HG03521 (cell line): ENCODE measurements around the gene LRRTM4.

Source experiments
- ATAC-seq: cut with Tn5 transposase; IDR thresholded peaks from one replicate; pipeline ENCODE4 v1.9.1; 2021; ENCODE audit warnings: mild to moderate bottlenecking, moderate library complexity; ENCODE audit not compliant: unreplicated experiment

Gene LRRTM4

DNA sequence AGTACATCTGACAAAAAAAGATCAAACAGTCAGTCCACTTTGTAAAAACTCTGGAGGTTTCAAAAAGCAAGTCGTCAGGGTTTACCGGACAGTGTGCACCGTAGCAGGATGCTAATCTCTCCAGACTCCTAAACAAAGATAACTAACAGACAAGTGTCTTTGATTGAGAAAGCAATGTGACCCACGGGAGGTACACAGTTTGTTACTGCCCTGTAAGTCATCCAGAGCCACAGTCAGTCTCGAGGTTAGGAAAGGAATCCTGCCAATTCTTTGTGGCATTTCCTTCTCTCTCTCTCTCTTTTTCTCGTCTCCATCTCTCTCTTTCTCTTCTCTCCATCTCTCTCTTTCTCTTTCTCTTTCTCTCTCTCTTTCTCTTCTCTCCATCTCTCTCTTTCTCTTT, 42.8 kb downstream of the LRRTM4 start:
- ATAC-seq: no peak

DNA sequence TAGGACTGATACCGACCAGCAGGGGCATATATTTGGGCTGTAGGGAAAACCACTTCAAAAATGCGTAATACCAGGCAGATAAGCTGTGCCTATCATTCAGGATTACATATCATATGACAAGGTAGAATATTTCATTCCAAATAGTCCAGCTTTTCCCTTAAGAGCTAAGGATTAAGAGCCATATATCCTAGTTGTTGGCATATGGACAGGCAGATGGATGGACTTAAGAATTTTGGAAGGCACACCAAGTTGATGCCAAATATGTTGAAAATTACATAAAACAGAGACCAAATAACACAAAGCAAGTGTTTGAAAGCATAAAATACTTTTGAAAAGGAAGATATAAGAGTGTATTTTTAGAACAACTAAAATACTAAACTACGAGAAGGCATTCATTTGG, 52.1 kb downstream of the LRRTM4 start:
- no peak for ATAC-seq

DNA sequence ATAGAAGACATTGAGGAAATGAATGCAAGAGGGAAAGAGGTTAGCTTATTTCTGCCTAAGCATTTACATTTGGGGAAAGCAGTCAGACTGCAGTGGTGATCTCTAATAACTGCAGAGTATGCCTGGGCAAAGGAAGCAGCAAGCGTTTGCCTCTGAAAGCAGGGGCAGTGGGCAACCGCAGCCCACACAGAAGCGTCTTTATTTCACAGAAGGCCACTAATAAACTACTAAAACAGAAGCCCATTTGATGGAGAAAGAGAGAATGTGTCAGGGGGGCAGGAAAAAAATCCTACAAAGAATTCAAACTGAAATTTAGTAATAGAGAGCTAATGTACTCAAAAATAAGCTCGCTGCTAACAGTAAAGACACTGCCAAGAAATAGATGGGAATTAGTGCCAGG, 53.1 kb downstream of the LRRTM4 start:
- ATAC-seq: no peak

DNA sequence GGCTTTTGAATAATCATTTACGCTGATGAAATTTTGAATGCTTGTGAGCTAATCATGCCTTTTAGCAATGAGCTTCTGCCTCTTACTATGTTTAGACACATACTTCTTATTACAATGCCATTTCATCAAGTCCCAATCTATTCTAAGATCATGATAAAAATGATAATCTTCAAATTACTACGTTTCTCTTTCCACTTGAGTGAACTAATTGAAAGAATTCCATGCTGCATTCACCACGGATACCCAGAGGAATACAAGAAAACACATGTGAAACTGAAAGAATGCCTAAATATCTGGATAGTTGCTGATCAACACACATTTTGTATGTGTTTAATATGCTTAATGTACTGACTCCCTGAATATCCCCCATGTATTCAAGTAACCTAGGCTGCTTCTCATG, 62.3 kb downstream of the LRRTM4 start:
- no peak for ATAC-seq

DNA sequence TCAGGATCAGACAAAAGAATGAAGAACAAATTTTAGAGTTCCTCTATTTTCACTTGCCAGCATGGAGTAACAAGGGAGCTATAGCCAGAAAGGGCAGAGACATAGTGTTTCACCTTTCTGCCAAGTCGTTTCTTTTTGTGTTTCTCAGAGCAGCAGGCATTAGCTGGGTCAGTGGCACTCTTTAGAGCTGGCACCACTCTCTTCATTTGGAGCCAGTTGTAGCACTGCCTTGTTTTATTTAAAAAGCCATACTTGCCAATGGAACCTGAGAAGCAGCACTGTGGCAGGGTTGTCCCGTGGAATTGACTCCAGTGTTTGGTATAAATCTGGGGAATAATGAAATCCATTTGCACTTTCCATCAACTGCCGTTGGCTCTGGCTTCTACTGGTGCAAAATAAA, 64.0 kb downstream of the LRRTM4 start:
- no peak for ATAC-seq

DNA sequence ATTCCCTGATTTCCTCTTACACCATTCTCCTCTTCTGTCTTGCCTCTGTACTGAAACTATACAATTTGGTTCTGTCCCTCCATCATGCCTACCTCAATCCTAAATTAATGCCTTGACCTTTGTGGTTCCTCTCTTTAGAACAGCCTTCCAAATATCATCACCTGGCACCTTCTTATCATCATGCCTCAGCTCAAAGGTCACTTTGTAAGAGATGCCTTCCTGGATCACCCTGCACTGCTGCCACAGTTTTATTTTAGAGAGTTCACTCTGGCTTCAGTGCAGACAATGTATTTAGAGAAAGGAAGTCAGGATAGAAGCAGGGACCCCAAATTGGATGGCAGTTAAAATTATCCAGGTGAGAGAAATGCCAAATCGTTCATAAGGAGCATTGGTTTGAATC, 64.5 kb downstream of the LRRTM4 start:
- no peak for ATAC-seq

DNA sequence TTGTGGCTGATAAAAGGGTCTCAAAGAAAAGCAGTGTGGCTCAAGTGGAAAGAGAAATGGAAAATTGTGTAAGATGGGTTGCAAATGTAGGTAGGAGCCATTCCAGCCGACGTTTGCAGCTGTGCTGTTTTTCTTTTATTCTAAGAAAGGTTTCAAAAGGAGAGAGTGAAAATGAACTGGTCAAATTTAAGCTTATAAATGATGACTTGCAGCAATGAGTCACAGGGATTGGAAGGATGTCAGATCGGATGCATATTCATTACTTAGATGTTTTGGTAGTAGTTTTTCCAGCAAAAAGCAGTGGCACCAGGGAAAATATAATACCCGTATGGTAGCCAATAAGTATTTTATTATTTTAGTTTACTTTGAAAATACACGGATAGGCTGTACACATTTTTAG, 79.1 kb downstream of the LRRTM4 start:
- ATAC-seq: no peak

DNA sequence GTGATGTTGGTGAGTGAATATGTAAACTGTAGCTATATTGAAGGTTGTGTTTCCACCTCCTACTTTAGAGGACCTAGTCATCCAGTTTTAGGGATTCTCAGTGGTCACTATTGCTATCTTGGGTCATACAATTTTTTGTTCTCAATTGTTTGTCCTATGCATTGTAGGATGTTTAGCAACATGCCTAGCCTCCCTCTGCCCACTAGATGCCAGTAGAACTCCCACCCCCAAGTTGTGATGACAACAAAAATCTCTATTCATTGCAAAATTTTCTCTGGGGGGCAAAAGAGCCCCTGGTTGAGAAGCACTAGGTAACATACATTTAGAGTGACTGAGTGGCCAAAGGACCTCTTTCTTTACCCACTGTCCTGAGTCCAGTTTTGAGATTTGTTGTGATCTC, 87.3 kb downstream of the LRRTM4 start:
- ATAC-seq: no peak

DNA sequence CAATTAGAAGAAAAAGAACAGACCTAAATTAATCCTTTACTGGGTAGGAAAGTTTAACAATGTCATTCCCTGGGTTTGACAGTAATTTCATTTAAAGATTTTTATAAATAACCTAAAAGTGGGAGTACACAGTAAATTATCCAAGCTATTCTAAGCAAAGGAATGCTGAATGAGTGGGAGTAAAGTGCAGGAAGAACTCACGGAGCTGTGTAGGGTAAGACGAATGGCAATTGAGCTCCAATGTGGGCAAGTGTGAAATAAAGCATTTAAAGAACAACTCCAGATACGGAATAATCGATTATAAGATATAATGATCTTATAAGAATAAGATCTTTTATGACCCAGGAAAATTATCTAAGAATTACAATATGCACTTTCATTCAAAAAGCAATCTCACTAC, 93.2 kb downstream of the LRRTM4 start:
- no peak for ATAC-seq

DNA sequence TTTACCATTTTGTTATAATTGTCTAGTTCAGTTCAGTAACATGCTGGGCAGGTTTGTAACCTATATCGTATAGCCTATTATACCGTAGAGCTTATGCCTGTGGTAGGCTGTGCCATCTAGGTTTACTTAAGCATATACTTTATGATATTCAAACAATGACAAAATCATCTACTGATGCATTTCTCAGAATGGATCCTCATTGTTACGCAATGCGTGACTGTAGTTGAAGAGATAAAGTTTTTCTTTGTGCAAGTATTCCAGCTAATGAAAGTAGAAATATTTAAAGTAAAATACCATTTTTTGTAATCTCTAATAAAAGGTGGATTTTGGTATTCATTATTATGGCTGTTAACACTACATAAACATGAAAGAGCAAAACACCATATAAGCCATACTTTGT, 100.2 kb downstream of the LRRTM4 start:
- ATAC-seq: no peak

DNA sequence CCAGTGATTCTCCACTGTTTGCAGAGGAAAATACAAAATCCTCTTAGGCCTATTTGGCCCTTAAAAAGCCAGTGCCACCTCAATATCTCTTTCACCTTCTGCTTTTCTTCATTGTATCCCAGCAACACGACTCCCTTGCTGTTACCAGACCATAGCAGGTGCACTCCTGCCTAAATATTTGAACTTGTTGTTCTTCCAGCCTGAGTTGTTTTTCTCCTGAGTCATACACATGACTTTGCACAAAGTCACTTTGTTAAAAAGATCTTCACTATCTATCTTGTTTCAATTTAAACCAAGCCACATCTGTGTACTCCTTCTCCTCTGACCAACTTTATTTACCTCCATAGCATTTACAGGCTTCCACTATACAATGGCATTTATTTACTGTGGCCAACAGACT, 103.6 kb downstream of the LRRTM4 start:
- ATAC-seq: no peak

DNA sequence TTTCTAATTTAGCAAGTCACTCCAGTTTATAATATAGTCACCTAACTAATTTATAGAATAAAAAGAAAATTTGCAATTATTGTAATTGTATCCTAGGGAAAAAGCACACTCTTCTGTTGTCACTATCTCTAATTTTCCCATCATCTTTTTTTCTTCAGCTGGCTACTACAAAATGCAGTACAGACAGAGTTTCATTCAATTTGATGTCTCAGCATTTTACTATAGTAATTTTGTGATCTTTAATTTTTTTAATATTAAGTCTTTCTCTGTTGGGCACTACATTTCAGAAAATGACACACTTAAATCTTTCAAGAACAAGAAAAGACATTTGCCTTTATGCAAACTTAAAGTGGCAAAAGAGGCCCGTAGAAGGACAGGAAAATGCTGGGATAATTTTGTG, 118.0 kb downstream of the LRRTM4 start:
- no peak for ATAC-seq

DNA sequence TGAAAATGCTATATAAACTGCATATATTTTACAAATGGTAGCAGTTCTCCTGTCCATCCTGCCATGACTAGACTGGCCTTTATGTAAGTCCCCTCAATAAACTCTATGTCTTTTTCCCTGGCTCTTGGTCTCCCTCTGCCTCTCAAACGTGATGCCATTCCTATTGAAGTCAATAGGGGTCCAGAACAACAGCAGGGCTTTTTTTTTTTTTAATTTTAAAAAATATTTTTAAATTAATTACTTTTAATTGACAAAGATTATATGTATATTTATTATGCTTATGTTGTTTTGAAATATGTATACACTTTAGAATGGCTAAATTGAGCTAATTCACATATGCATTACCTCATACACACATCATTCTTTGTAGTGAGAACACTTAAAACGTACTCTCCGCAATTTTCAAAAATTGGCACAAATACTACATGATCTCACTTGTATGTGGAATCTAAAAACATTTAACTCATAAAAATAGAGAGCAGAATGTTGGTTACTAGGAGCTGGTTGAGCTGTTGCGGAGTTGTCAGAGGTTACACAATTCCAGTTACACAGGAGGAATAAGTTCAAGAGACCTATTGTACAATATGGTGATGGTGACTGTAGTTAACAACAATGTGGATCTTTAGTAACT, 123.1 kb downstream of the LRRTM4 start:
- no peak for ATAC-seq

DNA sequence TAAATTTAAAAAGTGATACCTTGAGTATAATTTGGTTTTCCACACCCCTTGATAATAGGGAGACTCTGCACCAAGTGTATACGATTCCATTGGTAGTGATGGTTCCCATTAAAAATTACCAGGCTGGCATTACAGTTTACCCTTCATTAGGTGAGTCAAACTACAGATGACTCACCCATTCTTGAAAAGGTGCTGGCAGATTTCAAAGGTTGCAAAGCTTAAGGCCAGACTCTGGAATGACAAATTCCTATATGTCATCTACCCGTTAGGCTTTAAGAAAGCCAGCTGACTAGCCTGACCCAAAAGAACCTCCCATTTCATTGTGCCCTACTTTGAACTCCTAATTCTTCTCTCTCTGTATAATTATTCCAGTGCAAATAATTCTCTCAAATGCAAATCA, 124.4 kb downstream of the LRRTM4 start:
- ATAC-seq: no peak

DNA sequence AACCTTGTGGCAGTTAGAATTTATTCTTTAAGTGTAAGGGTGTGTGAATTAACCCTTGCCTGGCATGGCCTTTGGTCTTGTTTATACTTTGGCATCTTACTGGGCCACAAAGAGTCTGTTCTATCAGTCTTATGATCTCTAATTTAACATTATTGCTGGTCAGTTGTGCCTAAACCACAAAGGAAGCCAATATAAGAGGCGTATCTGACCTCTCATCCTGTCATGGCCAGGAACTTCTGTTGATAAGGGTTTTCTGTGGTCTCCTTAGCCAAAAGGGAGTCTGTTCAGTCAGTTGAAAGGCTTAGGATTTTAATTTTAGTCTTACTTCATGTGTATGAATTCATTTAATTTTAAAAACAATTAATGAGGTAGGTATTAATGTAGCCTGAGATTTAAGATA, 127.2 kb downstream of the LRRTM4 start:
- no peak for ATAC-seq

DNA sequence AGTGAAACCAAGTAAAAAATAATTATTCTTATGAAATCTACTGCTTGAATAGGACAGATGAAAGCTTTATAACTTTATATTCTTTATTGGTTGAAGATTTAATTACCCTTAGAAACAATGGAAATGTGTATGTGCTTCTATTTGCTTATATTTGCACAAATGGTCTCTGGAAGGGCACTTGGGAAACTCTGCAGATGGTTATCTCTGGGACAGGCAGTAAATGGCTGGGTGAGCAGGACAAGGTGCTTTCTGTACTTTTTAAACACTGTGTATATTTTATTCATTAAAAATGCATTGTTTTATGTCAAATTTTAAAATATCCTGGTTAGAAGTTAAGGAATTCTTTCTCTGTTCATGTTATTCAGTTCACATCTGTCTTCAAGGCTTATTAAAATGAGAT, 131.1 kb downstream of the LRRTM4 start:
- ATAC-seq: no peak

DNA sequence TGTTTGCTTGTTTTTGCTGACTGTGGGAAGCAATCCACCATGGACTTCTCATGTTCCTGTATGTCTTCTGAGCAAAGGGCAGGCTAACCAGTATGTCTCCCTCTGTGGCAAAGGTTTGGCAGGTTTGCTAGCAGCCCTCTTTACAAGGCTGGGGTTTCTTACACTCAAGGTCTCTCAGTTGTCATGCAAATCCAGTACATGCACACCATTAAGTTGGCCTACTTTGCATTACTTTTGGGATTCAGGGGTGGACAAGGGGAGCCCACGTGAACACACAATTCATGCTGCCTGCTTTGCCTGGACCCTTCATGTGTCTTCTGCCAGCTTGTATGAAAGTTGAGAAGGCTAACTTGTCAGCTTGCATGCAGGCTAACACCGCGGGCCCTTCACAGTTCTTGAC, 134.9 kb downstream of the LRRTM4 start:
- no peak for ATAC-seq

DNA sequence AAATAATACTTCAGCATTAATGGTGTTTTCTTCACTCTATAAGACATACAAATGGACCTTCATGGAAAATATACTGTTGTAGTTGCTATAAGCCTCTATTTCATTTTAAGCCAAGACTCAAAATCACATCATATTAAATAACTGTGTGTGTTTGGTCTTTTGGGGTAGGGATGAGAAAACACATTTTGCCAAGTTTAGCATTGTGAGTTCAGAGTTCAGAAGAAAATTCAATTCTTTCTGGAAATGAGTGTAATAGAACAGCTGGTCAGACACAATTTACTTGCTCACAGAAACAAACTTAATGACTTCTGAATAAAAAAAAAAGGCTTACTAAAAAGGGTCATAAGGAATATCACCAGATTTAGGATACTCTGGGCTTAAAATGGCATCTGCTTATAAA, 149.5 kb downstream of the LRRTM4 start:
- ATAC-seq: no peak

DNA sequence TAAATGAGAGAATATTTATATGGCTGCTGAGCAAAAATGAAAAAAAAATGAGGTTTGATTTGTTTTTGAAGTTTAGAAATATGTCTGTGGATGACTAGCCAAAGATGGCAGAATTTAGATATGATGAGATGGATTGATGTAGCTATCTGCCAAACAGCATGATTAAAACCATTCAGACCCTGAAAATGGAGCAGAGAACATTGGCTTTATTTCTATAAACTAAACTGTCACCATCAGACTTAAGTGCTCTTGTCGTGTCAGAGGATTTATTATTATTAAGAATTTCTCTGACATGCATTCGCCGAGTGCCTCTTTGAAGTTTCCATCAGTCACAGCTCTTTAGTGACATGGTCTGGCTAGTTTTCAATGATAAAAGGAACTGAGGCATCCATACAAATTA, 151.7 kb downstream of the LRRTM4 start:
- no peak for ATAC-seq

DNA sequence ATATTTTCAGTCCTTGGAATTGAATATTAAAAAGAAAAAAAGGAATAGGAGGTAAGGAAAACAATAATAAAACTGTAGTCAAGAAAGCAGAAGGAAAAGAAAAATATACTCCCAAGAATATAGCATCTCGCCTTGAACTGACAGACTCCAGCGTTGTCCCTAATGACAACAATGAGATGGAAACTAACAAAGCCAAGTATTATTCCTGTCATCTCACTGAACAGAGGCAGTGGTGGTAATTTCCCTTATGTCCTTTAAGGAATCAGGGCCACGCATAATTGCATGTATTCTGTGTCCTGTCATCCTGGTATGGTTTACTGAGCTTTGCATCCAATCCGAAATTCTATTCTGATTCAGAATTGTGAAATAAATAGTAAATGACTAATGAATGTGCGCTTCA, 158.9 kb downstream of the LRRTM4 start:
- no peak for ATAC-seq

DNA sequence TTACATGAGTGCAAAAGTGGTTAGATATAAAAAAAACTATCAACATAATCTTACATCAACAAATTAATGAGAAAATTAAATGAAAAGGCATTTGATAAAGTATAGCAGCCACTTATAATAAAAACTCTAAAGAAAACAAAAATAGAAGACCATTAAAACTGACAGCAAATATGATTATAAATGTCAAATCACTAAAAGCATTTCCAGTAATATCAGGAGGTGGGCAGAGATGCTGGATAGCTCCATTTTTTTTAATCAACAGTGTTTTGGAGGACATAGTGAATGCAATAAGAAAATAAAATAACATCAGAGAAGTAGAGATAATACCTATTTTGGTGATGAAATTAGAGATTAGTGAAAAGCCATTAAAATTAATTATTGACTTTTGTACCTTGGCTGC, 173.4 kb downstream of the LRRTM4 start:
- ATAC-seq: no peak

DNA sequence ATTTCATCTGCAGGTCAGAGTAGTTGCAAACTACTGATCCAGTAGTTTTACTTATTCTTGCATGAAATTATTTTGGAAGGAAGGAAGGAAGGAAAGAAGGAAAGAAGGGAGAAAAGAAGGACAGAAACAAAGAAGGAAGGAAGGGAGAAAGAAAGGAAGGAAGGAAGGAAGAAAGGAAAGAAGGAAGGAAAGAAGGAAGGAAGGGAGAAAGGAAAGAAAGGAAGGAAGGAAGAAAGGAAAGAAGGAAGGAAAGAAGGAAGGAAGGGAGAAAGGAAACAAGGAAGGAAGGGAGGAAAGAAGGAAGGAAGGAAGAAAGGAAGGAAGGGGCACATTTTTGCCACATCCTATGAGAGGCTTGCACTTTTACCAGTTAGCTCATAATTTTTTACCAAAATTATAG, 186.2 kb downstream of the LRRTM4 start:
- no peak for ATAC-seq

DNA sequence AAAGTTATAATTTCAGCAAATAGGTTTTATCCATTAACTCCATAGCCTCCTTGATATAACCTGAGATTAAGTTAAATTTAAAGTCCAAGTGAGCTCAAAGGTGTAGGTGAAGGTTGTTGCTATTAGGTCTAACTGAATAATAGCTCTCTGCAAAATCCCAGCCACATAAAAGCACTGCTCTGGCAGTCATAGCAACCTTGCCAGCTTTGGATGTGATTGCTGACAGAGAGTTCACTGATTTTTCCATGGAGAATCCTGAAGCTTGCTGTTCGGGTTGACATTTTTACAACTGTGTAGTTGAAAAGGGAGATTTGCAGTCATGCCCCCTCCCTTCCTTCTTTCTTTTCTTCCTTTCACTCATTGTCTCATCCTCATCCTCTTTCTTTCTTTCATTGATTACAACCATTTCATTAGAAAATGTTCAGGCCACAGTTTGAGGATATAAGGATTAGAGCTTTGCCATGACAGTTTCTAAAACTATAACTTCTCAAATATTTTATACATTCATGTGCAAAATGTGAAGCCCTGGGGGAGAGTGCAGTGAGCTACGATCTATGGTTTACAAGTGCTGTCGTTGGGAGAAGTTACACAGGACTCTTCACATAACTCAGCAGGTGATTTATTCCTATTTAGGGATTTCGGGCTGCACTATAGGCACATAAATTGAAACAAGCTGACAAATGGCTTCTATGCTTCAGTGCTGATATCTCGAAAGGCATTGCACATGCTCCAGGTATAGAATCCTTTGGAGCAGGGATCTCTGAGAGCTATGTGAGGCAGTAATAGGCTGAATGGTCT, 193.8 kb downstream of the LRRTM4 start:
- no peak for ATAC-seq
